ENCODE results near the gene KCNQ1. TPM values are rescaled to one million over a fixed set of nuclear protein-coding genes. Genes with fewer than 3 reads are reported as not detected.

The KCNQ1 gene
- total RNA-seq, 1 experiment from 2014 or later: 9.2 TPM

DNA sequence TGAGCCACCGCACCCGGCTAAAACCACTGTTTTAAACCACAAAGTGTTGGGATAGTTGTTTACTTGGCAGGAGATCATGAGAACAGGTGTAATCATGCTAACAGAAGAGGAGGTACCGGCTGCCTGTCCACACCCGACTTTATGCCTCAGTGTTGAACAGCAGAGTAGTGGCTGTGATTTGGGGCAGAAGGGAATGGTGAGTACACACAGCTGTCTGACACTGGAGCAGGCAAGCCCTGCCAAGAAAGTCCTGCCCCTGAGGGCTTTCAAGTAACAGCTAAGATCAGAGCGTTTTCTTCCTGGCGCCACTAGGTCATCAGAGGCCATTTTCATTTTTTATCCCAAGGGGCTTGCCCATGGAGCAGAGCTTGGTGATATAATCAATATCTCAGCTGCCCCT is 432.7 kb downstream of the KCNQ1 start:
- H3K9me3 Mint-ChIP-seq (ENCODE audit: low read depth, unreplicated experiment): no peaks in the 10 kb centered on the region
- TF ChIP-seq, protein P1, sequence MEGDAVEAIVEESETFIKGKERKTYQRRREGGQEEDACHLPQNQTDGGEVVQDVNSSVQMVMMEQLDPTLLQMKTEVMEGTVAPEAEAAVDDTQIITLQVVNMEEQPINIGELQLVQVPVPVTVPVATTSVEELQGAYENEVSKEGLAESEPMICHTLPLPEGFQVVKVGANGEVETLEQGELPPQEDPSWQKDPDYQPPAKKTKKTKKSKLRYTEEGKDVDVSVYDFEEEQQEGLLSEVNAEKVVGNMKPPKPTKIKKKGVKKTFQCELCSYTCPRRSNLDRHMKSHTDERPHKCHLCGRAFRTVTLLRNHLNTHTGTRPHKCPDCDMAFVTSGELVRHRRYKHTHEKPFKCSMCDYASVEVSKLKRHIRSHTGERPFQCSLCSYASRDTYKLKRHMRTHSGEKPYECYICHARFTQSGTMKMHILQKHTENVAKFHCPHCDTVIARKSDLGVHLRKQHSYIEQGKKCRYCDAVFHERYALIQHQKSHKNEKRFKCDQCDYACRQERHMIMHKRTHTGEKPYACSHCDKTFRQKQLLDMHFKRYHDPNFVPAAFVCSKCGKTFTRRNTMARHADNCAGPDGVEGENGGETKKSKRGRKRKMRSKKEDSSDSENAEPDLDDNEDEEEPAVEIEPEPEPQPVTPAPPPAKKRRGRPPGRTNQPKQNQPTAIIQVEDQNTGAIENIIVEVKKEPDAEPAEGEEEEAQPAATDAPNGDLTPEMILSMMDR (IDR thresholded peaks at IDR 0.05; ENCODE audit: unreplicated experiment): no peak
- CTCF ChIA-PET: interaction anchor here (0.6 to 0.7 kb wide), 2 partner anchors 171 to 239 kb away, joined by 3 to 4 read pairs; no protein-coding TSS in a partner anchor
- BruUV-seq (replicated peaks): no TSS peak
- no peak overlapping the region for H3K27ac Mint-ChIP-seq (ENCODE audit: unreplicated experiment)
- H3K27me3 Mint-ChIP-seq (ENCODE audit: unreplicated experiment): peaks cover 28% of the 10 kb centered on the region
- no peak for DNase-seq
- no peaks in the 10 kb centered on the region for H3K4me1 Mint-ChIP-seq (ENCODE audit: low read depth, unreplicated experiment)
- H3K36me3 Mint-ChIP-seq (ENCODE audit: insufficient read depth, unreplicated experiment): no peaks in the 10 kb centered on the region
- no peak overlapping the region for H3K4me3 Mint-ChIP-seq (ENCODE audit: low read depth, unreplicated experiment)
- intact Hi-C loops (cut with micrococcal nuclease; ENCODE audit: unreplicated experiment): no loop called here

DNA sequence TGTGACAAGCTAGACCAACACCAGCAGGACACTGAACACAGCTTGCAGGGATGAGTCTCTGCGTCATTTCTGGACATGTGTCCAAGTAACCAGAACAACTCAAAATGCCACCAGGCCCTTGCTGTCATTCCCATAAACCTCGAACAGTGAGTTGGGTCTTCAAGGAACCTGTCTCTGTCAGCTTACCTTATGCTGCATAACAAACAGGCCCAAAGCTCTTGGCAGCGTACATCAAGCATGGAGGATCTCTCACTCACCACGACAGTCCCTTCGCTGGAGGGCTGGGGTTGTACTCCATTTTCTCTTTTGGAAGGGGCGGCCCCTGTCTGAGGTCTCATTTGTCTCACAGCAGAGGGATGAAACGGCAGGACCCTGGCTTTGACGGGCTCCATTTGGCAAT is 434.0 kb downstream of the KCNQ1 start:
- BruUV-seq (replicated peaks): no TSS peak
- H3K4me1 Mint-ChIP-seq (ENCODE audit: low read depth, unreplicated experiment): no peaks in the 10 kb centered on the region
- no peaks in the 10 kb centered on the region for H3K36me3 Mint-ChIP-seq (ENCODE audit: insufficient read depth, unreplicated experiment)
- H3K4me3 Mint-ChIP-seq (ENCODE audit: low read depth, unreplicated experiment): no peak overlapping the region
- no peaks in the 10 kb centered on the region for H3K9me3 Mint-ChIP-seq (ENCODE audit: low read depth, unreplicated experiment)
- TF ChIP-seq, protein P1 (IDR thresholded peaks at IDR 0.05; ENCODE audit: unreplicated experiment): no peak
- CTCF ChIA-PET: no interaction called here
- DNase-seq: no peak
- intact Hi-C loops (cut with micrococcal nuclease; ENCODE audit: unreplicated experiment): no loop called here
- no peak overlapping the region for H3K27ac Mint-ChIP-seq (ENCODE audit: unreplicated experiment)
- peaks cover 40% of the 10 kb centered on the region for H3K27me3 Mint-ChIP-seq (ENCODE audit: unreplicated experiment)

DNA sequence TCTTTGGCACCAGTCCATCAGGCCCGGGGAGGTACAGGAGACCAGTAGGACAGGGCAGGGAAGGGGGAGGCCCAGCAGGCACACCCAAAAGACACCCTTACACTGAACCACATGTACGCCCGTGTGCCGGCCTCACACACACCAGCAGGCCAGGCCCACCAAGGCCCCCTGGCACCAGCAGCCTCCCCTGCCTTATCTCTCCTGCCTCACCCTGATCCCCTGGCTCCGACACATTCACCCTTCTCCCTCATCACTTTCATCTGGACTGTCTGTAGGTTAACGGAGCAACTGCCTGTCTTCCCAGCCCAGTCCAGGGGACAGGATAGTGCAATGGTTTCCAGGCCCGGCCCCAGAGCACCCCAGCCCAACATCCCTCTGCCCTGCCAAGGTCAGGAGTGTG is 435.8 kb downstream of the KCNQ1 start:
- Mint-ChIP-seq H3K9me3 (ENCODE audit: low read depth, unreplicated experiment) (no peaks in the 10 kb centered on the region), H3K36me3 (ENCODE audit: insufficient read depth, unreplicated experiment) (peaks cover 7% of the 10 kb centered on the region), H3K27ac (ENCODE audit: unreplicated experiment) (no peak overlapping the region), H3K4me3 (ENCODE audit: low read depth, unreplicated experiment) (no peak overlapping the region), H3K27me3 (ENCODE audit: unreplicated experiment) (peaks cover 40% of the 10 kb centered on the region), H3K4me1 (ENCODE audit: low read depth, unreplicated experiment) (no peaks in the 10 kb centered on the region)
- CTCF ChIA-PET: no interaction called here
- no peak for DNase-seq
- TF ChIP-seq, protein P1 (IDR thresholded peaks at IDR 0.05; ENCODE audit: unreplicated experiment): no peak
- intact Hi-C loops (cut with micrococcal nuclease; ENCODE audit: unreplicated experiment): loop anchor here (10.0 kb wide), 1 partner anchor 446 kb away; no protein-coding TSS in a partner anchor
- no TSS peak for BruUV-seq (replicated peaks)

DNA sequence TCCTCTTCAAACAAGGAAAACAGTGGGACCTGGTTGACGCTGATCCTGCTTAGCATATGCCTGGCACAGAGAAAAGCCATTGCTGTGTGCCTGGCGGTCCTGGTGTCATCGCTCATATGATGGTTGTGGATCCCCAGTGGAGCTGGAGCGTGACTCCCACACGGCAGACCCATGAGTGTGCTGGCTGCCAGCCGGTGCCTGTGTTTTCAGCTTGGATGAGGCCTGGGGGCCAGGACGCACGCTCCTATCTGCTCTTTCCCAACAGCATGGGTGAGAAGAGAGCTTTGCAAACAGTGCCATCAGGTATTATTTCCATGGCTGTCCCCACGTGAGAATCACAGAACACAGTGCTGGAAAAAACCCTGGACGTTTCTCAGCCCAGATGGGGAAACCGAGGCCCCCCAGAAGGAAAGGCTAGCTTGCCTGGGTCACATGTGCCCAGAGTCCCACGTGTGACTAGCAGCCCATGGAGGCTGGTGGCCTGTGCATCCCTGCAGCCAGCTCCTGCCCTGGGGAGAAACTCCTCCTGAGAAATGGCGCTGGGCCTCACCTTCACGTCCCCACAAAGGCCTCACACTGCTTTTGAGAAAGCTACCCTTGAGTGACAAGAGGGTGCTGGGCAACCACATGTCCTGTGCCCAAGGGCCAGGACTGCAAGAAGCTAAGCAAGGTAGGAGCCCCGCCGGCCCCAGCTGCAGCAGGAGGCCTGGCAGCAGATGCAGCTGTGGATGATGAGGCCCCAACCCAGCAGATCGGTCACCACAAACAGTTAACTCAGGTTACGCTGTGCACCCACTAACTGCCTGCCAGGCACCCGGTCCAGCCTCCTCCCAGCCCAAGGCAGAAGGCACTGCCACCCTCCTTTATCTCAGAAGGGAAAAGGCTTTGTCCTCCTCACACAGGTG is 436.5 kb downstream of the KCNQ1 start:
- CTCF ChIA-PET: no interaction called here
- Mint-ChIP-seq H3K27me3 (ENCODE audit: unreplicated experiment) (peaks cover 40% of the 10 kb centered on the region), H3K36me3 (ENCODE audit: insufficient read depth, unreplicated experiment) (peaks cover 8% of the 10 kb centered on the region), H3K4me3 (ENCODE audit: low read depth, unreplicated experiment) (no peak overlapping the region), H3K9me3 (ENCODE audit: low read depth, unreplicated experiment) (no peaks in the 10 kb centered on the region), H3K27ac (ENCODE audit: unreplicated experiment) (no peak overlapping the region), H3K4me1 (ENCODE audit: low read depth, unreplicated experiment) (no peaks in the 10 kb centered on the region)
- no TSS peak for BruUV-seq (replicated peaks)
- TF ChIP-seq, protein P1 (IDR thresholded peaks at IDR 0.05; ENCODE audit: unreplicated experiment): no peak
- intact Hi-C loops (cut with micrococcal nuclease; ENCODE audit: unreplicated experiment): loop anchor here (10.0 kb wide), 1 partner anchor 447 kb away; no protein-coding TSS in a partner anchor
- DNase-seq: no peak

Data from Calu3 (cell line).